Measurements from ENCODE around the gene APBA2.

DNA sequence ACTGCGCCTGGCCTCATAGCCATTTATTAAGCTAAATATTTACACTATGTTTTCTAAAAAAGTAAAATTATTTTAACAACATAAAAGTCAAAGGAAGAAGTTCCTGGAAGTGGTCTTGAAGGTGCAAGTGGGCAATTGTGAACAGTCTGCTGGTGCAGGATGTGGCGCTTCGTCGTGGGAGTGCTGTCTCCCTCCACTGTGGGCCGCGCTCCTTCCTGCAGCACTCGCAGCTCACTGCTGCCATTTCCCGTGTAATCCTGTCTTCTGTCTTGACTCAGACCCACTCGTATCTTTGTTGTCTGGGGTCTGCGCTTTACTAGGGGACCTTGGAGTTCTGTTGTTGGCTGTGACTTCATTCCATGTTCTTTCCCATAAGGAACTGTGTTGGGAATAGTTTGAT is 56.3 kb downstream of the APBA2 start:
- TF ChIP-seq, protein P1, sequence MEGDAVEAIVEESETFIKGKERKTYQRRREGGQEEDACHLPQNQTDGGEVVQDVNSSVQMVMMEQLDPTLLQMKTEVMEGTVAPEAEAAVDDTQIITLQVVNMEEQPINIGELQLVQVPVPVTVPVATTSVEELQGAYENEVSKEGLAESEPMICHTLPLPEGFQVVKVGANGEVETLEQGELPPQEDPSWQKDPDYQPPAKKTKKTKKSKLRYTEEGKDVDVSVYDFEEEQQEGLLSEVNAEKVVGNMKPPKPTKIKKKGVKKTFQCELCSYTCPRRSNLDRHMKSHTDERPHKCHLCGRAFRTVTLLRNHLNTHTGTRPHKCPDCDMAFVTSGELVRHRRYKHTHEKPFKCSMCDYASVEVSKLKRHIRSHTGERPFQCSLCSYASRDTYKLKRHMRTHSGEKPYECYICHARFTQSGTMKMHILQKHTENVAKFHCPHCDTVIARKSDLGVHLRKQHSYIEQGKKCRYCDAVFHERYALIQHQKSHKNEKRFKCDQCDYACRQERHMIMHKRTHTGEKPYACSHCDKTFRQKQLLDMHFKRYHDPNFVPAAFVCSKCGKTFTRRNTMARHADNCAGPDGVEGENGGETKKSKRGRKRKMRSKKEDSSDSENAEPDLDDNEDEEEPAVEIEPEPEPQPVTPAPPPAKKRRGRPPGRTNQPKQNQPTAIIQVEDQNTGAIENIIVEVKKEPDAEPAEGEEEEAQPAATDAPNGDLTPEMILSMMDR (IDR thresholded peaks at IDR 0.05): no peak
- no peak for TF ChIP-seq POLR2A (IDR thresholded peaks at IDR 0.05)
